Fibroblast of villous mesenchyme (primary cell): ENCODE results near the gene TNKS2. TPM values are rescaled to one million over a fixed set of nuclear protein-coding genes. Genes with fewer than 3 reads are reported as not detected.
"Not testable (repeated sequence)": the region's sequence is repeated elsewhere in the genome, so short reads cannot be mapped to it uniquely, and the experiment has no call there.

Experiments
- DNase-seq: peaks from one replicate; pipeline ENCODE4 v3.0.0-alpha.2; 2010; ENCODE audit warnings: low read depth
- H3K4me3 ChIP-seq: 2 replicates; pipeline ENCODE4 v1.5.1; 2011; ENCODE audit warnings: low read depth, mild to moderate bottlenecking, low read length
- total RNA-seq: library from RNA; depleted of rRNA; stranded (reverse); fragments of >200 nt; gene quantifications from 2 replicates; pipeline ENCODE4 v1.2.3, GENCODE V29; 2012
- TF ChIP-seq, protein P1 (sequence below): IDR thresholded peaks from 2 replicates; pipeline ENCODE4 v1.5.1; 2012; ENCODE audit warnings: low read depth, mild to moderate bottlenecking, low read length; ENCODE audit not compliant: insufficient read depth

Gene TNKS2
- total RNA-seq: 46.7 and 57.4 TPM in 2 replicates

DNA sequence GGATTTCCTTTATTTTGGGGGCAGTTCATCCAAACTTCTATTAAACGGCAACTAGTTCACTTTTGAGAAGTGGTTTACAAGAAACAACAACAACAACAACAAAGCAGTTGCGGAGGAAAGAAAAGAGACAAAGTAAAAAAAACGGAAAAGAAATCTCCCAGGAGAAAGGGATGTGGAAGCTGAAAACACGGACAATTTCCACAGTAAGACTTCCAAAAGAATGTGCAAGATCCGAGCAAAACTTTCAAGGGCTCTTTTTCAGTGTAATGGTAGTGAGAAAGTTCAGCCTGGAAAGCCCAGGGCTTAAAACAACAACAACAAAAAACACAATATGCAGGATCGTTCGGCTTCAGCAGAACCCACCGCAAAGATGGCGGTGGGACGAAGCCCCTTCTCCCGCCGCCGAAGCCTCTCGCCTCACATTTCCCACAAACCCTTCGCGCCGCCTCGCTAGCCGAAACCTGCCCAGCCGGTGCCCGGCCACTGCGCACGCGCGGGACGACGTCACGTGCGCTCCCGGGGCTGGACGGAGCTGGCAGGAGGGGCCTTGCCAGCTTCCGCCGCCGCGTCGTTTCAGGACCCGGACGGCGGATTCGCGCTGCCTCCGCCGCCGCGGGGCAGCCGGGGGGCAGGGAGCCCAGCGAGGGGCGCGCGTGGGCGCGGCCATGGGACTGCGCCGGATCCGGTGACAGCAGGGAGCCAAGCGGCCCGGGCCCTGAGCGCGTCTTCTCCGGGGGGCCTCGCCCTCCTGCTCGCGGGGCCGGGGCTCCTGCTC, at the start of gene TNKS2:
TNKS2 (plus strand) TSS at position 553 of the 775 bp plus-strand sequence. CDS start 265 bp downstream, outside the sequence.
- TF ChIP-seq, protein P1, sequence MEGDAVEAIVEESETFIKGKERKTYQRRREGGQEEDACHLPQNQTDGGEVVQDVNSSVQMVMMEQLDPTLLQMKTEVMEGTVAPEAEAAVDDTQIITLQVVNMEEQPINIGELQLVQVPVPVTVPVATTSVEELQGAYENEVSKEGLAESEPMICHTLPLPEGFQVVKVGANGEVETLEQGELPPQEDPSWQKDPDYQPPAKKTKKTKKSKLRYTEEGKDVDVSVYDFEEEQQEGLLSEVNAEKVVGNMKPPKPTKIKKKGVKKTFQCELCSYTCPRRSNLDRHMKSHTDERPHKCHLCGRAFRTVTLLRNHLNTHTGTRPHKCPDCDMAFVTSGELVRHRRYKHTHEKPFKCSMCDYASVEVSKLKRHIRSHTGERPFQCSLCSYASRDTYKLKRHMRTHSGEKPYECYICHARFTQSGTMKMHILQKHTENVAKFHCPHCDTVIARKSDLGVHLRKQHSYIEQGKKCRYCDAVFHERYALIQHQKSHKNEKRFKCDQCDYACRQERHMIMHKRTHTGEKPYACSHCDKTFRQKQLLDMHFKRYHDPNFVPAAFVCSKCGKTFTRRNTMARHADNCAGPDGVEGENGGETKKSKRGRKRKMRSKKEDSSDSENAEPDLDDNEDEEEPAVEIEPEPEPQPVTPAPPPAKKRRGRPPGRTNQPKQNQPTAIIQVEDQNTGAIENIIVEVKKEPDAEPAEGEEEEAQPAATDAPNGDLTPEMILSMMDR: no peak
- DNase-seq: peak; percentile 93
- peak within 1 kb of the TSS; percentile 73 for H3K4me3 ChIP-seq

DNA sequence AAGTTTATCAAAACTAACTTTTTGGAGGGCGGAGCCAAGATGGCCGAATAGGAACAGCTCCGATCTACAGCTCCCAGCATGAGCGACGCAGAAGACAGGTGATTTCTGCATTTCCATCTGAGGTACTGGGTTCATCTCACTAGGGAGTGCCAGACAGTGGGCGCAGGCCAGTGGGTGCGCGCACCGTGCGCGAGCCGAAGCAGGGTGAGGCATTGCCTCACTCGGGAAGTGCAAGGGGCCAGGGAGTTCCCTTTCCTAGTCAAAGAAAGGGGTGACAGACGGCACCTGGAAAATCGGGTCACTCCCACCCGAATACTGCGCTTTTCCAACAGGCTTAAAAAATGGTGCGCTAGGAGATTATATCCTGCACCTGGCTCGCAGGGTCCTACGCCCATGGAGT, 48.6 kb upstream of the TNKS2 start:
- DNase-seq, H3K4me3 ChIP-seq: not testable (repeated sequence)

DNA sequence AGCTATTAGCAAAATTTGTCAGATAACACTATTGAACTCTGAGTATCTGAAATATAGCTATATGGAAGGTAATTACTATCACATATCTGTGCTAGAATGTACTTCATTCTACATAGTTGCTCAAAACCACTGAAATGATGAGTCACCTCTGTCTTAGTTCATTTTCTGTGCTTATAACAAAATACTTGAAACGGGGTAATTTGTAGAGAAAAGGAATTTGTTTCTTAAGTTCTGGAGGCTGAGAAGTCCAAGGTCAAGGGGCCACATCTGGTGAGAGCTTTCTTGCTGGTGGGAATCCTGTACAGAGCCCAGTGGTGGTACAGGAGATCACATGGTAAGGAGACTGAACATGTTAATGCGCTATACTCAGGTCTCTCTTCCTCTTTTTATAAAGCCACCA, 41.9 kb upstream of the TNKS2 start:
- peak; percentile 85 for DNase-seq
- TF ChIP-seq, protein P1: no peak
- no peak overlapping the region for H3K4me3 ChIP-seq

DNA sequence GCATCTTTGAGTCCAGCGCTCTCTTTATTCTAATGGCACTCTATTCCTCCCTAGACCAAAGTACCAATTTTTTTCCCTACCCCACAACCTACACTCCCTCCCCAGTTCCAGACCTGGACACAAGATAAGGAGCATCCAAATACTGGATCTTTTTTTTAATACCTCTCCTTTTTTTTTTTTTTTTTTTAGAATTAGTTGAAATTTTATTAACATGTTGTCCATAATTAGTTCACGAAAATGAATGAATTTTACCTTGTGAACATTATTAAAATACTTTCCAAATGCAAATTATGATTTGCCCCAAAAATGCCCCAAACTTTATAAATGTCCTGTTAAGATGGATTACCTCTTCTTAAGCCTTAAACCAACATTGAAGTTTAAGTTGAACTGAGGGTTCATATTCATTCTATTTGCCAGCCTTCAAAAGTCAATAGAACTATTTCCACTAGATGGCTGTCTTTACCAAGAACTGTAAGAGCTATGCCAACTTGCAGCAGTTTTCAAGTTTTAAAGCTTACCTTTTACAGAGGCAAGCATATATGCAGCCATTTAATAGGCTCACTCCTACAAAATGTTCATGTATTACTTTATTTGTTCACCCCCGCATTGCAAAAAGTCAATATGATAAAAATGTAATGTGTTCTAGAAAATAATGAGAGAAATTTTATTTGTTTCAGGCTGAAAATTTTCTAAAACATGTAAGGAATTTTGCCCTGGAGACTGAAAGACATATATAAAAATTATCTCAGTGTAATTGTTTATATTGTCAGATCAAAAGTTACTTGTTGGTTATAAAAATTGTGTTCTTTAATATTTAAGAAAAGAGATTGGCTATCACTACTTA, 39.7 kb upstream of the TNKS2 start:
- no peak overlapping the region for H3K4me3 ChIP-seq
- TF ChIP-seq, protein P1: peak; percentile 52
- DNase-seq: peak; percentile 70

DNA sequence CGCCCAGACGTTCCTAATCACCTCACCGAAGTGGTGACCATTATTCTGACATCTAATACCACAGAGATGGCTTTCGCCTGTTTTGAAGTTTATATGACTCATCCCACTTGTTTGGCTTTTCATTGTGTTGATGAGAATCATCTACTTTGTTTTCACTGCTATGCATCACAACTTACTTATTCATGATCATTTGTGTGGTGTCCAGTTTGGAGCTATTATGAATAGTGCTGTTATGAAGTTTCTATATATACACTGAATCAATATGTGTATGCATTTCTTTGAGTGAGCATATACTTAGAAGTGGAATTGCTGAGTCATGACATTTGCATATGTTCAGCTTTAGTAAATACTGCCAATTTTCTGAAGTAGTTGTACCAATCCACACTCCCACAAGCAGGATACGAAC, 38.6 kb upstream of the TNKS2 start:
- H3K4me3 ChIP-seq: no peak overlapping the region
- no peak for DNase-seq
- TF ChIP-seq, protein P1: no peak

DNA sequence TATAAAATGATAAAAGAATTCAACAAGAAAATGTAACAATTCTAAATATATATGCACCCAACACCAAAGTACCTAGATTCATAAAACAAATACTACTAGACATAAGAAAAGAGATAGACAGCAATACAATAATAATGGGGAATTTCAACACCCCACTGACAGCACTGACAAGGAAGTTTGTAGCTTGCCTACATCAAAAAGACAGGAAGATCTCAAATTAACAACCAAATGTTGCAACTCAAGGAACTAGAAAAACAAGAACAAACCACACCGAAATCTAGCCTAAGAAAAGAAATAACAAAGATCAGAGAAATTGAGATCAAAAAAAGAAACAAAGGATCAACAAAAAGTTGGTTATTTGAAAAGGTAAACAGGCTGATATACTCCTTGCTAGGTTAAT, 36.5 kb upstream of the TNKS2 start:
- no peak overlapping the region for H3K4me3 ChIP-seq
- no peak for DNase-seq
- TF ChIP-seq, protein P1: no peak

DNA sequence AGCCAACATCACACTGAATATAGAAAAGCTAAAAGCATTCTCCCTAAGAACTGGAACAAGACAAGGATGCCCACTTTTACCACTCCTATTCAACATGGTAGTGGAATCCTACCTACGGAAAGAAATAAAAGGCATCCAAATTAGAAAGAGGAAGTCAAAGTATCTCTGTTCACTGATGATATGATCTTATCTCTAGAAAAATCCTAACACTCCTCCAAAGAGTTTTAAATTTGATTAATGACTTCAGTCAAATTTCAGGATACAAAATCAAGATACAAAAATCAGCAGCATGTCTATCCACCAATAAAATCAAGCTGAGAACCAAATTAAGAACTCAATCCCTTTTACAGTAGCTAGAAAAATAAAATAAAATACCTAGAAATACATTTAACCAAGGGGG, 35.3 kb upstream of the TNKS2 start:
- DNase-seq: no peak
- TF ChIP-seq, protein P1: no peak
- H3K4me3 ChIP-seq: no peak overlapping the region
